Vagina (tissue), 2 donors: Measurements from ENCODE around the gene RTBDN.

ENCODE experiments used
- CTCF ChIP-seq, 3 experiments: fragments of 450-650 bp in 2 of 3; fragments of 200-600 bp in 1 of 3; sonication (generic) in 1 of 3; IDR thresholded peaks; one replicate each; pipeline ENCODE4 v1.5.1; 2017 to 2019; ENCODE audit warnings: antibody characterized with exemption in 3 of 3, mild to moderate bottlenecking in 2 of 3, moderate library complexity in 2 of 3
- POLR2A ChIP-seq, 2 donors: fragments of 450-650 bp; IDR thresholded peaks; one replicate each; pipeline ENCODE4 v1.6.1; 2017; ENCODE audit warnings: antibody characterized with exemption in 2 of 2, mild to moderate bottlenecking in 2 of 2, moderate library complexity in 2 of 2

GRCh38 chr19:12833418-12833737, 1.0 kb downstream of the RTBDN start:
- TF ChIP-seq CTCF (IDR thresholded peaks at IDR 0.05) (no peak), POLR2A (IDR thresholded peaks at IDR 0.05) (no peak)
